ENCODE results near the gene DPM3.

Gene DPM3

DNA sequence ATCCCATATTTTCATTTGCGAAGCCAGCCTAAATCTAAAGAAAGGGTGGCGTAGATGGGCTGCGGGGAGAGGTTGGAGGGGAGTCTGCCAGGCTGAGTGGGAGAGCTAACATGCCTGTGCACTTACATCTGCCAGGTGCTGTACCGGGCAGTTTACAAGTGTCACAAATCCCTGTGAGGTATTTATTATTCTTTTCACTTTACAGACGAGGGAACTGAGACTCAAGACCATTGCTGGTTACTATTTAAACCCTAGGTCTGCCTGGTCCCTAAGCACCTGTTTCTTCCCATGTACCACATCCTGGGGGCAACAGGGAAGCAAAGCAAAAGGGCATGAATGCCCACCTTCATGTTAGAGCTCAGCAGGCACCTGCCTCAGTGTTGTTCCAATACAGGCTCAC, 32.0 kb downstream of the DPM3 start:
- Histone ChIP-seq H3K4me3 (ENCODE audit: low read depth, low read length) (no peak overlapping the region), H3K9me3 (ENCODE audit: control insufficient read depth, insufficient read depth, low read depth, low read length) (no peaks in the 10 kb centered on the region), H3K4me1 (ENCODE audit: control insufficient read depth, insufficient read depth, low read length) (no peaks in the 10 kb centered on the region), H3K27ac (ENCODE audit: extremely low read depth, low read depth, low read length) (no peak overlapping the region), H3K36me3 (ENCODE audit: control insufficient read depth in 2 of 2, insufficient read depth in 1 of 2, low read length in 2 of 2) (no peaks in the 10 kb centered on the region)
- CTCF ChIA-PET = interaction anchor here (0.7 to 2.0 kb wide), 5 partner anchors 8 to 64 kb away, joined by 3 to 11 read pairs (median 8); partner anchors contain the start of gene KRTCAP2
- TF ChIP-seq SP7 (tag by site-specific recombination; IDR thresholded peaks at IDR 0.05) (no peak), BCL6B (tag by site-specific recombination; IDR thresholded peaks at IDR 0.05) (no peak), ZBTB1 (tag by site-specific recombination; IDR thresholded peaks at IDR 0.05) (no peak), ZNF221 (tag by site-specific recombination; IDR thresholded peaks at IDR 0.05; ENCODE audit: borderline replicate concordance) (no peak), ZNF776 (tag by site-specific recombination; IDR thresholded peaks at IDR 0.05; ENCODE audit: borderline replicate concordance) (no peak), ZNF292 (tag by site-specific recombination; IDR thresholded peaks at IDR 0.05; ENCODE audit: borderline replicate concordance, low read depth) (no peak), ZNF449 (tag by site-specific recombination; IDR thresholded peaks at IDR 0.05) (no peak), ZNF544 (tag by site-specific recombination; IDR thresholded peaks at IDR 0.05) (no peak), ZNF239 (tag by site-specific recombination; IDR thresholded peaks at IDR 0.05) (no peak), ZNF112 (tag by site-specific recombination; IDR thresholded peaks at IDR 0.05) (no peak), ZNF2 (tag by site-specific recombination; IDR thresholded peaks at IDR 0.05) (no peak), KLF9 (tag by site-specific recombination; IDR thresholded peaks at IDR 0.05; ENCODE audit: low read depth) (no peak), SP3 (tag by site-specific recombination; IDR thresholded peaks at IDR 0.05) (no peak)
- TF ChIP-seq, protein P1, sequence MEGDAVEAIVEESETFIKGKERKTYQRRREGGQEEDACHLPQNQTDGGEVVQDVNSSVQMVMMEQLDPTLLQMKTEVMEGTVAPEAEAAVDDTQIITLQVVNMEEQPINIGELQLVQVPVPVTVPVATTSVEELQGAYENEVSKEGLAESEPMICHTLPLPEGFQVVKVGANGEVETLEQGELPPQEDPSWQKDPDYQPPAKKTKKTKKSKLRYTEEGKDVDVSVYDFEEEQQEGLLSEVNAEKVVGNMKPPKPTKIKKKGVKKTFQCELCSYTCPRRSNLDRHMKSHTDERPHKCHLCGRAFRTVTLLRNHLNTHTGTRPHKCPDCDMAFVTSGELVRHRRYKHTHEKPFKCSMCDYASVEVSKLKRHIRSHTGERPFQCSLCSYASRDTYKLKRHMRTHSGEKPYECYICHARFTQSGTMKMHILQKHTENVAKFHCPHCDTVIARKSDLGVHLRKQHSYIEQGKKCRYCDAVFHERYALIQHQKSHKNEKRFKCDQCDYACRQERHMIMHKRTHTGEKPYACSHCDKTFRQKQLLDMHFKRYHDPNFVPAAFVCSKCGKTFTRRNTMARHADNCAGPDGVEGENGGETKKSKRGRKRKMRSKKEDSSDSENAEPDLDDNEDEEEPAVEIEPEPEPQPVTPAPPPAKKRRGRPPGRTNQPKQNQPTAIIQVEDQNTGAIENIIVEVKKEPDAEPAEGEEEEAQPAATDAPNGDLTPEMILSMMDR (tag by site-specific recombination; IDR thresholded peaks at IDR 0.05) = no peak
- TF ChIP-seq, protein P2, sequence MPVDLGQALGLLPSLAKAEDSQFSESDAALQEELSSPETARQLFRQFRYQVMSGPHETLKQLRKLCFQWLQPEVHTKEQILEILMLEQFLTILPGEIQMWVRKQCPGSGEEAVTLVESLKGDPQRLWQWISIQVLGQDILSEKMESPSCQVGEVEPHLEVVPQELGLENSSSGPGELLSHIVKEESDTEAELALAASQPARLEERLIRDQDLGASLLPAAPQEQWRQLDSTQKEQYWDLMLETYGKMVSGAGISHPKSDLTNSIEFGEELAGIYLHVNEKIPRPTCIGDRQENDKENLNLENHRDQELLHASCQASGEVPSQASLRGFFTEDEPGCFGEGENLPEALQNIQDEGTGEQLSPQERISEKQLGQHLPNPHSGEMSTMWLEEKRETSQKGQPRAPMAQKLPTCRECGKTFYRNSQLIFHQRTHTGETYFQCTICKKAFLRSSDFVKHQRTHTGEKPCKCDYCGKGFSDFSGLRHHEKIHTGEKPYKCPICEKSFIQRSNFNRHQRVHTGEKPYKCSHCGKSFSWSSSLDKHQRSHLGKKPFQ (tag by site-specific recombination; IDR thresholded peaks at IDR 0.05) = no peak
- TF ChIP-seq, protein P3, sequence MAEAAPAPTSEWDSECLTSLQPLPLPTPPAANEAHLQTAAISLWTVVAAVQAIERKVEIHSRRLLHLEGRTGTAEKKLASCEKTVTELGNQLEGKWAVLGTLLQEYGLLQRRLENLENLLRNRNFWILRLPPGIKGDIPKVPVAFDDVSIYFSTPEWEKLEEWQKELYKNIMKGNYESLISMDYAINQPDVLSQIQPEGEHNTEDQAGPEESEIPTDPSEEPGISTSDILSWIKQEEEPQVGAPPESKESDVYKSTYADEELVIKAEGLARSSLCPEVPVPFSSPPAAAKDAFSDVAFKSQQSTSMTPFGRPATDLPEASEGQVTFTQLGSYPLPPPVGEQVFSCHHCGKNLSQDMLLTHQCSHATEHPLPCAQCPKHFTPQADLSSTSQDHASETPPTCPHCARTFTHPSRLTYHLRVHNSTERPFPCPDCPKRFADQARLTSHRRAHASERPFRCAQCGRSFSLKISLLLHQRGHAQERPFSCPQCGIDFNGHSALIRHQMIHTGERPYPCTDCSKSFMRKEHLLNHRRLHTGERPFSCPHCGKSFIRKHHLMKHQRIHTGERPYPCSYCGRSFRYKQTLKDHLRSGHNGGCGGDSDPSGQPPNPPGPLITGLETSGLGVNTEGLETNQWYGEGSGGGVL (tag by site-specific recombination; IDR thresholded peaks at IDR 0.05) = no peak
- POLR2A ChIA-PET = no interaction called here
